Measurements from ENCODE around the gene FRMPD2. TPM values are rescaled to one million over a fixed set of nuclear protein-coding genes. Genes with fewer than 3 reads are reported as not detected.
"Not testable (repeated sequence)": the region's sequence is repeated elsewhere in the genome, so short reads cannot be mapped to it uniquely, and the experiment has no call there.

The FRMPD2 gene
- total and polyA plus RNA-seq, 3 experiments from 2014 or later = not detected

- Histone ChIP-seq H3K4me1 (ENCODE audit: insufficient read depth, low read length) (no peaks in the 10 kb centered on the region), H3K27me3 (ENCODE audit: insufficient read depth, low read length, poor library complexity, severe bottlenecking) (no peaks in the 10 kb centered on the region), H3K9me3 (ENCODE audit: low read length) (no peaks in the 10 kb centered on the region), H3K36me3 (ENCODE audit: insufficient read depth, low read length) (no peaks in the 10 kb centered on the region), H3K4me3 (ENCODE audit: low read length) (no peak overlapping the region), H3K27ac (ENCODE audit: low read depth, low read length) (no peak overlapping the region)
- Mint-ChIP-seq H3K27ac (no peak overlapping the region), H3K4me1 (no peaks in the 10 kb centered on the region), H3K36me3 (no peaks in the 10 kb centered on the region), H3K4me3 (peak overlapping the region in 1 of 7 donors; percentile 54), H3K27me3 (peaks cover 1 to 4% of the 10 kb centered on the region in 2 donors), H3K9me3 (peaks cover 0 to 2% (median 0%) of the 10 kb centered on the region in 5 donors)
- ChIA-PET POLR2A (no interaction called here), CTCF (no interaction called here)
- no peak for DNase-seq
Measured at GRCh38 chr10:48232717-48233447, 41.6 kb downstream of the FRMPD2 start.

- Mint-ChIP-seq H3K9me3 (peaks cover 0 to 2% (median 0%) of the 10 kb centered on the region in 5 donors), H3K27me3 (peaks cover 3 to 9% of the 10 kb centered on the region in 2 donors), H3K4me1 (no peaks in the 10 kb centered on the region), H3K36me3 (no peaks in the 10 kb centered on the region), H3K27ac (no peak overlapping the region), H3K4me3 (no peak overlapping the region)
- H3K4me3 ChIP-seq (ENCODE audit: low read length) = no peak overlapping the region
- H3K27ac ChIP-seq (ENCODE audit: low read depth, low read length) = no peak overlapping the region
- POLR2A ChIA-PET = no interaction called here
- CTCF ChIA-PET = no interaction called here
- DNase-seq = no peak
- H3K9me3 ChIP-seq (ENCODE audit: low read length) = no peaks in the 10 kb centered on the region
- H3K27me3 ChIP-seq (ENCODE audit: insufficient read depth, low read length, poor library complexity, severe bottlenecking) = no peaks in the 10 kb centered on the region
- H3K36me3 ChIP-seq (ENCODE audit: insufficient read depth, low read length) = no peaks in the 10 kb centered on the region
- no peaks in the 10 kb centered on the region for H3K4me1 ChIP-seq (ENCODE audit: insufficient read depth, low read length)
Measured at GRCh38 chr10:48231699-48232315, 42.7 kb downstream of the FRMPD2 start.

DNA sequence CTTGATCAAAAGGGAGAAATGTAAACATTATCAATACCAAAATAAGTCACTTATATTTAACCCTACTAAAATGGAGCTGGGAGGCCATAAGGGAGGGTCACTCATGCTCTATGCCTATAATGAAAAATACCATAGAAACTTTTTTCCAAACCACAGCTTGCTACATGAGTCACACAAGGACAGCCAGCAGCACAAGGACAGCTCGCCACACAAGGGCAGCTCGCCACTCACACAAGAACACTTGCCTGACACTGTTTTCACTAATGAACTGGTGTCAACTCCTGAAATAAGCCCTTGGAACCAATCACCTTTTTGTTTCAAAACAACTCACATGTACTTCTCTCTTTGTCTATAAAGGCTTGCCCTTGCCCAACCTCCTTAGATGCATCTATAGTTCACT, 43.3 kb downstream of the FRMPD2 start:
- peaks cover 0 to 2% (median 0%) of the 10 kb centered on the region in 5 donors for H3K9me3 Mint-ChIP-seq
- no peak overlapping the region for H3K4me3 Mint-ChIP-seq
- no peaks in the 10 kb centered on the region for H3K27me3 ChIP-seq (ENCODE audit: insufficient read depth, low read length, poor library complexity, severe bottlenecking)

DNA sequence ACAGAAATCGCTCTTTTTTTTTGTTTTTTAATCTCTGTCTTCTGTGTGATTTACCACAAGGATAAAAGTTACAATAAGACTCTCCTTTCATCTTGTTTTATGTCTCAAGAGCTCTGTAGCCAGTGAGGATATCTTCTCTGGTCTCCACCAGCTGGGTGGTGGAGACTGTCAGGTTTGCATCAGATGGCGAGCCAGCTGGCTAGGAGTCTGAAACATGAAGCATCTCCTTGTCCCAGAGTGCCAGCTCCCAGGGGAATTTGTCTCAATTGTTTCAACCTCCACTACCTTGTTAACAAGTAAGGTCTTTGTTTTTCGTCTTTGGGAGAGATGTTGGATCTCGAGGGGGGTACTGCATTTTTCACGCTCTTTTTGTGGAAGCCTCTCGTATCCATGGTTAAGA, 47.3 kb downstream of the FRMPD2 start:
- H3K27me3 Mint-ChIP-seq = peaks cover 4 to 15% of the 10 kb centered on the region in 2 donors
- Histone ChIP-seq H3K27ac (ENCODE audit: low read depth, low read length) (no peak overlapping the region), H3K4me3 (ENCODE audit: low read length) (no peak overlapping the region), H3K36me3 (ENCODE audit: insufficient read depth, low read length) (no peaks in the 10 kb centered on the region), H3K27me3 (ENCODE audit: insufficient read depth, low read length, poor library complexity, severe bottlenecking) (no peaks in the 10 kb centered on the region), H3K4me1 (ENCODE audit: insufficient read depth, low read length) (no peaks in the 10 kb centered on the region), H3K9me3 (ENCODE audit: low read length) (no peaks in the 10 kb centered on the region)
- peaks cover 0 to 1% (median 0%) of the 10 kb centered on the region in 5 donors for H3K9me3 Mint-ChIP-seq
- ChIA-PET CTCF (no interaction called here), POLR2A (no interaction called here)
- peaks cover 0 to 12% (median 0%) of the 10 kb centered on the region in 3 donors for H3K4me1 Mint-ChIP-seq
- no peak for DNase-seq
- no peaks in the 10 kb centered on the region for H3K36me3 Mint-ChIP-seq
- H3K4me3 Mint-ChIP-seq = no peak overlapping the region
- H3K27ac Mint-ChIP-seq = no peak overlapping the region

More for the DNA sequence above, 43.3 kb downstream of the FRMPD2 start:
- Mint-ChIP-seq H3K36me3 (no peaks in the 10 kb centered on the region), H3K4me1 (peaks cover 0 to 2% (median 0%) of the 10 kb centered on the region in 3 donors), H3K27ac (no peak overlapping the region), H3K27me3 (peaks cover 3 to 9% of the 10 kb centered on the region in 2 donors)
- CTCF ChIA-PET = no interaction called here
- Histone ChIP-seq H3K4me1 (ENCODE audit: insufficient read depth, low read length) (no peaks in the 10 kb centered on the region), H3K4me3 (ENCODE audit: low read length) (no peak overlapping the region), H3K27ac (ENCODE audit: low read depth, low read length) (no peak overlapping the region), H3K36me3 (ENCODE audit: insufficient read depth, low read length) (no peaks in the 10 kb centered on the region), H3K9me3 (ENCODE audit: low read length) (no peaks in the 10 kb centered on the region)
- no peak for DNase-seq
- POLR2A ChIA-PET = no interaction called here

DNA sequence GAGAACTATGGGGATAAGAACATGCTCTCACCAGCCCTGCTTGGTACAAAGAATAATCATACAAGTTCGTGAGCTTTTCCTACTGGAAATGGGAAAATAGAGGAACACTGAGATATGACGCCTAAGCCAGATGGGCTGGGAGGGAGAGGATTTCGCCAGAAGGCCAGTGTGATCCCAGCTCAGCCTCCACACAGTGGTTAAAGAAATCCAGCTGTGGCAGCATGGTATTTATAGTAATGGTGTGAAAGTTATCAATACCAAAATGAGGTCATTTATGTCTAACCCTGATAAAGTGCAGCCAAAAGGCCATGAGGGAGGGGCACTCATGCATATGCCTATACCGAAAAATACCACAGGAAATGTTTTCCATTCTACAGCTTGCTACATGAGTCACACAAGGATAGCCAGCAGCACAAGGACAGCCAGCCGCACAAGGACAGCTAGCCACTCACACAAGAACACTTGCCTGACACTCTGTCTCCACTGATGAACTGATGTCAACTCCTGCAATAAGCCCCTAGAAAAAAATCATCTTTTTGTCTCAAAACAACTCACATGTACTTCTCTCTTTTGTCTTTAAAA, 49.4 kb downstream of the FRMPD2 start:
- H3K27ac Mint-ChIP-seq = no peak overlapping the region
- Histone ChIP-seq H3K4me1 (ENCODE audit: insufficient read depth, low read length) (no peaks in the 10 kb centered on the region), H3K9me3 (ENCODE audit: low read length) (no peaks in the 10 kb centered on the region), H3K27ac (ENCODE audit: low read depth, low read length) (no peak overlapping the region), H3K4me3 (ENCODE audit: low read length) (no peak overlapping the region), H3K36me3 (ENCODE audit: insufficient read depth, low read length) (no peaks in the 10 kb centered on the region), H3K27me3 (ENCODE audit: insufficient read depth, low read length, poor library complexity, severe bottlenecking) (no peaks in the 10 kb centered on the region)
- H3K4me3 Mint-ChIP-seq = no peak overlapping the region
- DNase-seq = no peak
- no peaks in the 10 kb centered on the region for H3K36me3 Mint-ChIP-seq
- H3K27me3 Mint-ChIP-seq = peaks cover 5 to 17% of the 10 kb centered on the region in 2 donors
- peaks cover 0 to 12% (median 0%) of the 10 kb centered on the region in 3 donors for H3K4me1 Mint-ChIP-seq
- ChIA-PET POLR2A (no interaction called here), CTCF (no interaction called here)
- peaks cover 0 to 1% (median 0%) of the 10 kb centered on the region in 5 donors for H3K9me3 Mint-ChIP-seq

DNA sequence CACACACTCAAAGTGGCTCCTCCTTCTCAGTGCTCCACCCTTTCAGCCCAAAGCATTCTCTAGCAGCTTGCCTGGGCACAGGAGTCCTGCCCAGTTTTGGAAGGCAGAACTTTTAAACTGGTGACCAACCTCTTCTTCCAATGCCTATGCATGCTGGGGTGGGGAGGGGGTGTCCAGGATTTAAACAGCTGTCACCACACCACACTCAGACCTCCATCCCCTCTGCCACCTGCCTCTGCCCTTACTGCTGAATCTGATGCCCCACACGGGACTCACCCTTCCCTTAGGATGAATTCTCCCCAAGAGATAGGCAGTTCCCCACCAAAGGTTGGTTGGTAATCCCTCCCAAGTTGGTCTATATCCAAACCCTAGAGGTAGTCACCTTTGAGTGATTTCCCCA, 50.2 kb downstream of the FRMPD2 start:
- DNase-seq = no peak
- Mint-ChIP-seq H3K4me3 (no peak overlapping the region), H3K27me3 (peaks cover 5 to 17% of the 10 kb centered on the region in 2 donors), H3K36me3 (no peaks in the 10 kb centered on the region), H3K9me3 (peaks cover 0 to 1% (median 0%) of the 10 kb centered on the region in 5 donors), H3K4me1 (peaks cover 0 to 12% (median 0%) of the 10 kb centered on the region in 3 donors), H3K27ac (no peak overlapping the region)
- Histone ChIP-seq H3K36me3 (ENCODE audit: insufficient read depth, low read length) (no peaks in the 10 kb centered on the region), H3K4me1 (ENCODE audit: insufficient read depth, low read length) (no peaks in the 10 kb centered on the region), H3K9me3 (ENCODE audit: low read length) (no peaks in the 10 kb centered on the region), H3K4me3 (ENCODE audit: low read length) (no peak overlapping the region), H3K27ac (ENCODE audit: low read depth, low read length) (no peak overlapping the region), H3K27me3 (ENCODE audit: insufficient read depth, low read length, poor library complexity, severe bottlenecking) (no peaks in the 10 kb centered on the region)
- POLR2A ChIA-PET = no interaction called here
- CTCF ChIA-PET = no interaction called here

- no peak for DNase-seq
- Histone ChIP-seq H3K4me1 (ENCODE audit: insufficient read depth, low read length) (no peaks in the 10 kb centered on the region), H3K4me3 (ENCODE audit: low read length) (no peak overlapping the region), H3K9me3 (ENCODE audit: low read length) (no peaks in the 10 kb centered on the region), H3K27me3 (ENCODE audit: insufficient read depth, low read length, poor library complexity, severe bottlenecking) (no peaks in the 10 kb centered on the region), H3K27ac (ENCODE audit: low read depth, low read length) (no peak overlapping the region), H3K36me3 (ENCODE audit: insufficient read depth, low read length) (no peaks in the 10 kb centered on the region)
- no peak overlapping the region for H3K27ac Mint-ChIP-seq
- H3K4me3 Mint-ChIP-seq = no peak overlapping the region
- H3K9me3 Mint-ChIP-seq = peaks cover 0 to 1% (median 0%) of the 10 kb centered on the region in 5 donors
- ChIA-PET CTCF (no interaction called here), POLR2A (no interaction called here)
- peaks cover 0 to 12% (median 0%) of the 10 kb centered on the region in 3 donors for H3K4me1 Mint-ChIP-seq
- H3K27me3 Mint-ChIP-seq = peaks cover 7 to 23% of the 10 kb centered on the region in 2 donors
- H3K36me3 Mint-ChIP-seq = no peaks in the 10 kb centered on the region
Measured at GRCh38 chr10:48221814-48222213, 52.7 kb downstream of the FRMPD2 start.

DNA sequence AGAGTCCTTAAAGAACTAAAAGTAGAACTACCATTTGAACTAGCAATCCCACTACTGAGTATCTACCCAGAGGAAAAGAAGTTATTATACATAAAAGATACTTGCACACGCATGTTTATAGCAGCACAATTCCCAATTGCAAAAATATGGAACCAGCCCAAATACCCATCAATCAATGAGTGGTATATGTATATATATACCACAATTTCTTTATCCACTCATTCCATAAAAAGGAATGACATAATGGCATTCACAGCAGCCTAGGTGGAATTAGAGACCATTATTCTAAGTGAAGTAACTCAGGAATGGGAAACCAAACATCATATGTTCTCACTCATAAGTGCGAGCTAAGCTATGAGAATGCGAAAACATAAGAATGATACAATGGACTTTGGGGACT, 53.5 kb downstream of the FRMPD2 start:
- H3K36me3 ChIP-seq (ENCODE audit: insufficient read depth, low read length); H3K4me1 Mint-ChIP-seq; H3K27me3 ChIP-seq (ENCODE audit: insufficient read depth, low read length, poor library complexity, severe bottlenecking); POLR2A ChIA-PET; H3K27ac ChIP-seq (ENCODE audit: low read depth, low read length); H3K27ac Mint-ChIP-seq; H3K9me3 Mint-ChIP-seq; H3K4me3 Mint-ChIP-seq; H3K9me3 ChIP-seq (ENCODE audit: low read length); H3K4me1 ChIP-seq (ENCODE audit: insufficient read depth, low read length); H3K36me3 Mint-ChIP-seq; CTCF ChIA-PET; DNase-seq; H3K4me3 ChIP-seq (ENCODE audit: low read length): not testable (repeated sequence)
- peaks cover 12 to 23% of the 10 kb centered on the region in 2 donors for H3K27me3 Mint-ChIP-seq
